Peyer's patch (tissue), 4 donors: ENCODE results near the gene CFAP69. TPM values are rescaled to one million over a fixed set of nuclear protein-coding genes. Genes with fewer than 3 reads are reported as not detected.
A peak's percentile ranks its signal among the peaks of the same experiment; 100 is the strongest.

Experiments used
- DNase-seq, 3 donors: peaks; one replicate each; pipeline ENCODE4 v3.0.0-alpha.2; 2017 to 2019
- H3K27ac ChIP-seq, 4 donors: fragments of 200-600 bp; sonication (generic); one replicate each; pipeline ENCODE4 v1.5.1; 2016 to 2019
- H3K27me3 ChIP-seq, 2 donors: fragments of 200-600 bp; sonication (generic); one replicate each; pipeline ENCODE4 v1.5.1; 2019
- H3K36me3 ChIP-seq, 3 donors: fragments of 200-600 bp; sonication (generic); one replicate each; pipeline ENCODE4 v1.5.1; 2016 to 2019
- H3K4me1 ChIP-seq, 4 donors: fragments of 200-600 bp; sonication (generic); one replicate each; pipeline ENCODE4 v1.5.1; 2016 to 2019
- H3K4me3 ChIP-seq, 4 donors: fragments of 200-600 bp; sonication (generic); 1 replicate in 3 of 4; 2 replicates in 1 of 4; pipeline ENCODE4 v1.5.1; 2016 to 2019; ENCODE audit warnings: mild to moderate bottlenecking in 1 of 4
- H3K9me3 ChIP-seq, 4 donors: fragments of 200-600 bp; sonication (generic); one replicate each; pipeline ENCODE4 v1.5.1; 2016 to 2019; ENCODE audit warnings: mild to moderate bottlenecking in 1 of 4
- POLR2A ChIP-seq, 2 donors: fragments of 450-650 bp; IDR thresholded peaks; one replicate each; pipeline ENCODE4 v1.5.1; 2017; ENCODE audit warnings: antibody characterized with exemption in 2 of 2, mild to moderate bottlenecking in 2 of 2, moderate library complexity in 2 of 2
- total RNA-seq, 4 donors: library from RNA; depleted of rRNA; stranded (reverse); fragments of >200 nt; gene quantifications; one replicate each; pipeline ENCODE4 v1.1.0, GENCODE V29; 2016
- TF ChIP-seq, protein P1 (sequence below), 6 experiments: fragments of 450-650 bp in 4 of 6; fragments of 200-600 bp in 2 of 6; sonication (generic) in 1 of 6; IDR thresholded peaks; one replicate each; pipeline ENCODE4 v1.5.1; 2017 to 2019; ENCODE audit warnings: antibody characterized with exemption in 6 of 6, mild to moderate bottlenecking in 3 of 6, moderate library complexity in 1 of 6

Gene CFAP69
- total RNA-seq, 4 donors from 2014 or later: 2.3 to 15.3 (median 11.9) TPM; not detected in 1

GRCh38 chr7:90216771-90217170 lies 28.2 kb upstream of the CFAP69 start:
- Histone ChIP-seq H3K36me3 (no peaks in the 10 kb centered on the region), H3K27me3 (no peaks in the 10 kb centered on the region), H3K4me3 (no peak overlapping the region), H3K4me1 (no peaks in the 10 kb centered on the region), H3K9me3 (no peaks in the 10 kb centered on the region), H3K27ac (no peak overlapping the region)
- no peak for DNase-seq
- no peak for TF ChIP-seq POLR2A (IDR thresholded peaks at IDR 0.05)
- TF ChIP-seq, protein P1, sequence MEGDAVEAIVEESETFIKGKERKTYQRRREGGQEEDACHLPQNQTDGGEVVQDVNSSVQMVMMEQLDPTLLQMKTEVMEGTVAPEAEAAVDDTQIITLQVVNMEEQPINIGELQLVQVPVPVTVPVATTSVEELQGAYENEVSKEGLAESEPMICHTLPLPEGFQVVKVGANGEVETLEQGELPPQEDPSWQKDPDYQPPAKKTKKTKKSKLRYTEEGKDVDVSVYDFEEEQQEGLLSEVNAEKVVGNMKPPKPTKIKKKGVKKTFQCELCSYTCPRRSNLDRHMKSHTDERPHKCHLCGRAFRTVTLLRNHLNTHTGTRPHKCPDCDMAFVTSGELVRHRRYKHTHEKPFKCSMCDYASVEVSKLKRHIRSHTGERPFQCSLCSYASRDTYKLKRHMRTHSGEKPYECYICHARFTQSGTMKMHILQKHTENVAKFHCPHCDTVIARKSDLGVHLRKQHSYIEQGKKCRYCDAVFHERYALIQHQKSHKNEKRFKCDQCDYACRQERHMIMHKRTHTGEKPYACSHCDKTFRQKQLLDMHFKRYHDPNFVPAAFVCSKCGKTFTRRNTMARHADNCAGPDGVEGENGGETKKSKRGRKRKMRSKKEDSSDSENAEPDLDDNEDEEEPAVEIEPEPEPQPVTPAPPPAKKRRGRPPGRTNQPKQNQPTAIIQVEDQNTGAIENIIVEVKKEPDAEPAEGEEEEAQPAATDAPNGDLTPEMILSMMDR (IDR thresholded peaks at IDR 0.05): no peak

GRCh38 chr7:90222390-90222789 lies 22.6 kb upstream of the CFAP69 start:
- TF ChIP-seq, protein P1 (IDR thresholded peaks at IDR 0.05): no peak
- no peak for TF ChIP-seq POLR2A (IDR thresholded peaks at IDR 0.05)
- peaks cover 0 to 4% (median 0%) of the 10 kb centered on the region in 3 donors for H3K36me3 ChIP-seq
- no peaks in the 10 kb centered on the region for H3K4me1 ChIP-seq
- no peak overlapping the region for H3K27ac ChIP-seq
- H3K9me3 ChIP-seq: no peaks in the 10 kb centered on the region
- H3K4me3 ChIP-seq: no peak overlapping the region
- H3K27me3 ChIP-seq: no peaks in the 10 kb centered on the region
- DNase-seq: no peak

GRCh38 chr7:90222811-90223725 lies 21.9 kb upstream of the CFAP69 start:
- Histone ChIP-seq H3K27me3 (no peaks in the 10 kb centered on the region), H3K4me3 (no peak overlapping the region), H3K4me1 (no peaks in the 10 kb centered on the region), H3K27ac (peak overlapping the region in 1 of 4 donors; percentile 32), H3K9me3 (no peaks in the 10 kb centered on the region), H3K36me3 (peaks cover 0 to 4% (median 0%) of the 10 kb centered on the region in 3 donors)
- DNase-seq: peak in 2 of 3 donors; percentile 48 to 70
- TF ChIP-seq, protein P1 (IDR thresholded peaks at IDR 0.05): no peak
- TF ChIP-seq POLR2A (IDR thresholded peaks at IDR 0.05): no peak

- H3K4me3 ChIP-seq: no peak overlapping the region
- TF ChIP-seq, protein P1 (IDR thresholded peaks at IDR 0.05): no peak
- no peak for TF ChIP-seq POLR2A (IDR thresholded peaks at IDR 0.05)
- no peaks in the 10 kb centered on the region for H3K4me1 ChIP-seq
- peaks cover 0 to 4% (median 0%) of the 10 kb centered on the region in 3 donors for H3K36me3 ChIP-seq
- no peak overlapping the region for H3K27ac ChIP-seq
- H3K27me3 ChIP-seq: no peaks in the 10 kb centered on the region
- DNase-seq: no peak
- H3K9me3 ChIP-seq: no peaks in the 10 kb centered on the region
Measured at GRCh38 chr7:90224195-90224594, 20.8 kb upstream of the CFAP69 start.

DNA sequence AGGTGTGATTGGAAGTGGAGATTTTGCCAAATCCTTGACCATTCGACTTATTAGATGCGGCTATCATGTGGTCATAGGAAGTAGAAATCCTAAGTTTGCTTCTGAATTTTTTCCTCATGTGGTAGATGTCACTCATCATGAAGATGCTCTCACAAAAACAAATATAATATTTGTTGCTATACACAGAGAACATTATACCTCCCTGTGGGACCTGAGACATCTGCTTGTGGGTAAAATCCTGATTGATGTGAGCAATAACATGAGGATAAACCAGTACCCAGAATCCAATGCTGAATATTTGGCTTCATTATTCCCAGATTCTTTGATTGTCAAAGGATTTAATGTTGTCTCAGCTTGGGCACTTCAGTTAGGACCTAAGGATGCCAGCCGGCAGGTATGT lies 19.8 kb upstream of the CFAP69 start:
- no peaks in the 10 kb centered on the region for H3K9me3 ChIP-seq
- H3K4me3 ChIP-seq: no peak overlapping the region
- H3K4me1 ChIP-seq: no peaks in the 10 kb centered on the region
- H3K36me3 ChIP-seq: peaks cover 0 to 4% (median 0%) of the 10 kb centered on the region in 3 donors
- no peak for TF ChIP-seq POLR2A (IDR thresholded peaks at IDR 0.05)
- TF ChIP-seq, protein P1 (IDR thresholded peaks at IDR 0.05): no peak
- no peak for DNase-seq
- H3K27ac ChIP-seq: no peak overlapping the region
- H3K27me3 ChIP-seq: no peaks in the 10 kb centered on the region
